DND-41 (cell line): ENCODE results near the gene CSRNP2.

Experiments
- ATAC-seq: fragments of 200-7000 bp; cut with Tn5 transposase; 3 replicates; pipeline ENCODE4 v1.9.1; 2021; ENCODE audit warnings: low read depth; ENCODE audit not compliant: insufficient read depth
- DNase-seq: peaks from one replicate; pipeline ENCODE4 v3.0.0-alpha.2; 2020
- H2AFZ ChIP-seq: 2 replicates; pipeline ENCODE4 v1.6.0; 2012; ENCODE audit warnings: low read depth, low read length
- H3K27ac ChIP-seq: 2 replicates; pipeline ENCODE4 v1.5.1; 2012; ENCODE audit warnings: low read length, inconsistent platforms
- H3K27me3 ChIP-seq: fragments of 200-600 bp; sonication (generic); 2 replicates; pipeline ENCODE4 v1.6.0; 2012; ENCODE audit warnings: low read length, mild to moderate bottlenecking, inconsistent platforms; ENCODE audit not compliant: insufficient read depth, poor library complexity
- H3K36me3 ChIP-seq: 2 replicates; pipeline ENCODE4 v1.5.1; 2012; ENCODE audit warnings: low read length, inconsistent platforms; ENCODE audit not compliant: insufficient read depth
- H3K4me1 ChIP-seq: 2 replicates; pipeline ENCODE4 v1.5.1; 2012; ENCODE audit warnings: mild to moderate bottlenecking, low read length; ENCODE audit not compliant: insufficient read depth
- H3K4me2 ChIP-seq: 2 replicates; pipeline ENCODE4 v1.6.0; 2012; ENCODE audit warnings: mild to moderate bottlenecking, moderate library complexity, low read length, inconsistent platforms; ENCODE audit not compliant: insufficient read depth
- H3K4me3 ChIP-seq, 2 experiments: fragments of 200-600 bp in 1 of 2; shearing (Covaris generic) in 1 of 2; 2 replicates each; pipeline ENCODE4 v1.5.1; 2012 to 2016; ENCODE audit warnings: inconsistent platforms in 2 of 2, low read length in 2 of 2, mild to moderate bottlenecking in 2 of 2, low read depth in 1 of 2, moderate library complexity in 1 of 2
- H3K79me2 ChIP-seq: 2 replicates; pipeline ENCODE4 v1.6.0; 2012; ENCODE audit warnings: low read length, inconsistent platforms; ENCODE audit not compliant: insufficient read depth
- H3K9ac ChIP-seq: 2 replicates; pipeline ENCODE4 v1.6.0; 2012; ENCODE audit warnings: low read depth, mild to moderate bottlenecking, inconsistent platforms, low read length, moderate library complexity
- H3K9me3 ChIP-seq: 2 replicates; pipeline ENCODE4 v1.5.1; 2012; ENCODE audit warnings: low read length, moderate library complexity, mild to moderate bottlenecking, inconsistent platforms; ENCODE audit not compliant: insufficient read depth, severe bottlenecking
- H4K20me1 ChIP-seq: 2 replicates; pipeline ENCODE4 v1.6.0; 2012; ENCODE audit warnings: low read length; ENCODE audit not compliant: insufficient read depth
- CTCF ChIP-seq: IDR thresholded peaks from 2 replicates; pipeline ENCODE4 v1.5.1; 2012; ENCODE audit warnings: borderline replicate concordance, low read length, moderate library complexity, mild to moderate bottlenecking; ENCODE audit not compliant: poor library complexity, severe bottlenecking; ENCODE audit errors: extremely low read depth
- EZH2 ChIP-seq: IDR thresholded peaks from 3 replicates; pipeline ENCODE4 v1.6.1; 2012; ENCODE audit warnings: borderline replicate concordance, low read depth, mild to moderate bottlenecking, moderate library complexity, low read length, inconsistent platforms; ENCODE audit not compliant: severe bottlenecking

Gene CSRNP2

GRCh38 chr12:51103977-51104376 is 20.6 kb upstream of the CSRNP2 start:
- Histone ChIP-seq H3K4me1 (no peaks in the 10 kb centered on the region), H2AFZ (no peak overlapping the region), H3K9ac (no peak overlapping the region), H3K27ac (no peak overlapping the region), H3K4me3 (no peak overlapping the region), H3K36me3 (peaks cover 84% of the 10 kb centered on the region), H4K20me1 (no peaks in the 10 kb centered on the region), H3K4me2 (no peak overlapping the region), H3K79me2 (no peaks in the 10 kb centered on the region), H3K27me3 (no peaks in the 10 kb centered on the region), H3K9me3 (no peaks in the 10 kb centered on the region)
- TF ChIP-seq EZH2 (no peak), CTCF (no peak)
- DNase-seq (no peak), ATAC-seq (no peak)

- H3K4me3 ChIP-seq: no peak overlapping the region
- H2AFZ ChIP-seq: no peak overlapping the region
- no peaks in the 10 kb centered on the region for H3K9me3 ChIP-seq
- H3K27ac ChIP-seq: no peak overlapping the region
- H3K9ac ChIP-seq: no peak overlapping the region
- ATAC-seq: no peak
- no peaks in the 10 kb centered on the region for H3K27me3 ChIP-seq
- no peaks in the 10 kb centered on the region for H3K4me1 ChIP-seq
- TF ChIP-seq CTCF (no peak), EZH2 (no peak)
- no peaks in the 10 kb centered on the region for H4K20me1 ChIP-seq
- peaks cover 88% of the 10 kb centered on the region for H3K36me3 ChIP-seq
- H3K4me2 ChIP-seq: no peak overlapping the region
- no peak for DNase-seq
- H3K79me2 ChIP-seq: no peaks in the 10 kb centered on the region
Measured at GRCh38 chr12:51098611-51099010, 15.2 kb upstream of the CSRNP2 start.

- Histone ChIP-seq H3K27me3 (no peaks in the 10 kb centered on the region), H3K79me2 (no peaks in the 10 kb centered on the region), H3K9me3 (no peaks in the 10 kb centered on the region), H2AFZ (no peak overlapping the region), H3K4me2 (no peak overlapping the region), H3K4me1 (no peaks in the 10 kb centered on the region), H3K9ac (no peak overlapping the region), H3K27ac (no peak overlapping the region), H3K4me3 (no peak overlapping the region), H3K36me3 (peaks cover 29% of the 10 kb centered on the region), H4K20me1 (no peaks in the 10 kb centered on the region)
- DNase-seq (no peak), ATAC-seq (no peak)
- TF ChIP-seq EZH2: no peak
- TF ChIP-seq CTCF: no peak
Measured at GRCh38 chr12:51090705-51091229, 7.4 kb upstream of the CSRNP2 start.

GRCh38 chr12:51087818-51088217 is 4.4 kb upstream of the CSRNP2 start:
- DNase-seq (no peak), ATAC-seq (no peak)
- no peak overlapping the region for H3K9ac ChIP-seq
- H3K4me3 ChIP-seq: no peak overlapping the region
- H3K4me2 ChIP-seq: no peak overlapping the region
- no peaks in the 10 kb centered on the region for H3K9me3 ChIP-seq
- H3K27ac ChIP-seq: no peak overlapping the region
- H3K27me3 ChIP-seq: no peaks in the 10 kb centered on the region
- peaks cover 5% of the 10 kb centered on the region for H3K4me1 ChIP-seq
- H3K79me2 ChIP-seq: peaks cover 4% of the 10 kb centered on the region
- peaks cover 5% of the 10 kb centered on the region; the same call in 1 of the 2 replicates for H3K36me3 ChIP-seq
- no peak for TF ChIP-seq EZH2
- no peak for TF ChIP-seq CTCF
- H2AFZ ChIP-seq: no peak overlapping the region
- no peaks in the 10 kb centered on the region for H4K20me1 ChIP-seq
